ENCODE results near the gene TRIM69.

- no peak for TF ChIP-seq EZH2 (IDR thresholded peaks at IDR 0.05)
- no peak for TF ChIP-seq POLR2AphosphoS5 (IDR thresholded peaks at IDR 0.05; ENCODE audit: borderline replicate concordance, low read depth, low read length)
Observed at GRCh38 chr15:44697014-44697413, 39.3 kb upstream of the TRIM69 start.
